Thyroid gland (tissue), 4 donors: ENCODE data around the gene PLAU.

Experiments used
- CTCF ChIP-seq, 6 experiments: fragments of 200-600 bp in 3 of 6; fragments of 450-650 bp in 3 of 6; sonication (generic) in 3 of 6; IDR thresholded peaks; one replicate each; pipeline ENCODE4 v1.5.1; 2016 to 2019; ENCODE audit warnings: antibody characterized with exemption in 6 of 6, mild to moderate bottlenecking in 2 of 6, inconsistent platforms in 1 of 6, moderate library complexity in 1 of 6
- POLR2A ChIP-seq, 2 donors: fragments of 450-650 bp; IDR thresholded peaks; one replicate each; pipeline ENCODE4 v1.6.1; 2017; ENCODE audit warnings: antibody characterized with exemption in 2 of 2, mild to moderate bottlenecking in 2 of 2, moderate library complexity in 1 of 2

DNA sequence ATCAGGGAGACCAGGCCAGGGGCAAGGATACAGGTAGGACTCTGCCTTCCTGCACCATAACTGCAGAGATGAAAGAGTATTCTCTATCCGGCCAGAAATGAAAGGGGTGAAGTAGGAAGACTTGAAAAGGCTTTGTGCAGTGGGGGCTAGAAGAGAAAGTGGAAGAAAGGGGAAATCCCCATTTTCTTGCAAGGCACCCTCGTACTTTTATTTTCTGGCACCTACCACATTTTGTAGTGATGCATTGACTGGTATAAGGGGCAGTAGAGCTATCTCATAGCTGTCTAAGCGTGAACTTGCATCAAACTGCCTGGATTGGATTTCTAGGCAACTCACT is 35.8 kb upstream of the PLAU start:
- TF ChIP-seq CTCF (IDR thresholded peaks at IDR 0.05) (no peak), POLR2A (IDR thresholded peaks at IDR 0.05) (no peak)
